HuH-7.5 (cell line): ENCODE data around the gene LIPC.

ENCODE experiments used
- DNase-seq: peaks from one replicate; pipeline ENCODE4 v3.0.0; 2011; ENCODE audit warnings: low spot score

The LIPC gene

DNA sequence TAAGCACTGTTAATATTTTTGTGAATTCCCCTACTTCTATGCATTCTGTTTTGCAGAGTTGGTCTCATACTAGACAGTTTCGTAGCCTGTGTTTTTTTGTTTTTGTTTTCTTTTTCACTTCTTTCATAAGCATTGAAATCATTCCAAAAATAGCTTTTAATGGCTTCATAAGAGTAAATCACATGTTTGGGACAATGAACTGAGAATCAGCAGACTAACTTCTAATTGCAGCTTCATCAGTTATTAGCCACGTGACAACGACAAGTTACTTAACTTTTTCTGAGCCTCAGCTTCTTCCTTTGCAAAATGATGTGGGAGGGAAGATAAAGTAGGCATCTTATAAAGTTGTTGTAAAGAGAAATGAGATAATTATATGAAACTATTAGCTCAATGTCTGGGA is 124.8 kb downstream of the LIPC start:
- no peak for DNase-seq

DNA sequence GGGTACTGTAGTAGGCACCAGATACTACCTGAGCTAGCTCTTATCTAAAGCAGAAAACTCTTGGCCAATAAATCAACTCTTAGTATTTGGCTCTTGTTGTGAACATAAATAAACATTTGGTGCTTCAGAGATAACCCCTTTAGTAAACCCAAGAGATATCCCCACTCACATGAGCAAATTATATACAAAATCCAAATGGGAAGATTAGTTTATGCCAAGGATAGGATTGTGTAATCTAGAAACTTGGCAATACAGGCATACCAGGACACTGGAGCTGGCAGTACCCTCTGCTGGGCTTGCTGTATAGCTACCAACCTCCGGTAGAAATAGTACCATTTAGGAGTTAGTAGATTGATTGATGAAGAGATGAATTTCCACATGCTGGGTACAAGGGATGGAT is 127.0 kb downstream of the LIPC start:
- DNase-seq, result no peak

DNA sequence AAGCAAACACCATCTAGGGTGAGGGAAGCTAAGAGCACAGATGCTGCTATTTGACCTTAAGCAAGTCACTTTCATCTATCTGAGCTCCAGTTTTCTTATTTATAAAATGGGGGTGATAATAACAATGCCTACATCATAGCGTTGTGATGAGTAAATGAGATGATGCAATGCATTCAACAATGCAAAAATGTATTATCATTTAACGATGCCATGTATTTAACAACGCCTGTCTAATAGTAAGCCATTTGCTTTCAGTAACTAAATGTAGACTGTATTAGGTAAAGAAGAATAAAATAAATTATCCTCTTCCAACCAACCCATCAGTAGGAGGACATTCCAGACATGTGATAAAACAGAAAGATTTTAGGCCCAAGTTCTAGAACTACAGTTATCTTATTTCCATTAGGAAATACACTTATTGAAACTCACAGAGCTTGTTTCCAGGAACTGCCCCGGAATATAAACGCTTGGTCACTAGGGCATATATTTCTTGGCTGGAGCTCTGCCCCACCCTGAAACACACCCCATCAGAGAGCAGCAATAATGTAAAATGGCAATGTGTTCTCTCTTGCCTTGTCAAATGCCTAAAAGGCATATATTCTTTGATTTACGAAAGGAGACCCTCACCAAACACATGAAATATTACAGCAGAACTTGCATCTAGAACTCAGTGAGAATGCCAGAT is 128.3 kb downstream of the LIPC start:
- DNase-seq, result no peak

DNA sequence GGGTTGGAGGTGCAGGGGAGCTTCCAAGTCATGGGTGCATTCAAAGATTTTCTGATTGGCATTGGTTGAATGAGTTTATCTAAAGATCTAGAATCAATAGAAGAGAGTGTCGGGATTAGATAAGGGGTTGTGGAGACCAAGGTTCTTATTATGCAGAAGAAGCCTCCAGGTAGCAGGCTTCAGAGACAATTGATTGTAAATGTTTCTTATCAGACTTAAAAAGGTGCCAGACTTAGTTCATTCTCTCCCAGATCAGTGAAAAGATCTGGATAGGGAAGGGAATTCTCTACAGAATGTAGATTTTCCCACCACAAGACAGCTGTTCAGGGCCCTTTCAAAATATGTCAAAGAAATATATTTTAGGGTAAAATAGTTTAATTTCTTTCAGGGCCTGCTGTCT is 129.5 kb downstream of the LIPC start:
- DNase-seq, result no peak

DNA sequence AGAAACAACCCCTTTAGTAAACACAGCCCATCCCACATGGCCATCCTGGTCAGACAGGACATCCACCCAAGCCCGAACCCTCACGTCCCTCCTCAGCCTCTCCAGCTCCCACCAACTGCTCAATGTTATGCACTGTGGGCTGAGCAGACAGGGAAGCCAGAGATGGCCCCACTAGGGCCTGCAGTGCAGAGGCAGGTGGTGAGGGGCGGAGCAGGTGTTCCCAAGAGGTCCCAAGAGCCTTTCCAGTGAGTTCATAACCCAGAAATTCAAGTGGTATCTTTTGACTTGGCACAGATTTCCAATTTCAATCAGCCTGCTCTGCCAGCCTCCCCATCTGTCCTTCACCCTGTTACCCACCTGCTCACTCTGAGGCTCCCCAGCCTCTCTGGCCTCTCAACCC is 130.3 kb downstream of the LIPC start:
- DNase-seq, result no peak

DNA sequence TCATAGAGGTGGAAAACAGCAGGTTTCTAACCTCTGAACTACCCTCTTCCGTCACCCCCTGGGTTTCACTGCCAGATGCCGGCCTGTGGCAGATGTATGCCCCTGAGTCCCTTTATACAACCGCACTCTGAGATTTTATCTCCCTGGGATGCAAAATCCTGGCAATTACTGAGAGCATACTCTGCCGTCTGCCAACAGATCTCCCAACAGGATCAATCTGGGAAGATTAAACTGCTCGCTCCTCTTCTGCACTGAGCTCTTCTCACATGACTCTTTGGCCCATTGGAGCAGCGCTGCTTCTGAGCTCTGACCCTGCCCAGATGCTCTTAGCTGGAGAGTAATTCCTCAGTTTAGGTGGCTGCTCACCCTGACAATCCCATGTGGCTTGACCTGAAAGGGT is 133.2 kb downstream of the LIPC start:
- DNase-seq, result no peak

DNA sequence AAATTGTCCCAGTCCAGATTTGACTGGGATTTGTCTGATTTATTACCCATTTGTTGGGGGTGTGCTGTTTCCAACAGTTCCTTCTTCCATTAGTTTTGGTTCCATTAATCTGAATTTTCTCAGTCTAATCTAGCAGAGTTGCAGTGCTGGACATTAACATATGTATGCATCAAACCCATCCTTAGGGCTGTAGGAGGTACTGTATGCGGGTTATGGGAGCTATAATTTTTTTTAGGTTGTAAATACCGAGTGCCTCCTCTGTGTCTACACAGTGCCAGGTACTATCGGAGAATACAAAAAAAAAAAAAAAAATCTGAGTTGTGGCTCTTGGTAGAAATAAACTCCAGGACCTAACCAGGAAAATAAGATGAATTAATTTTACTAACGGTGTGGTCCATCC is 133.8 kb downstream of the LIPC start:
- DNase-seq, result no peak

DNA sequence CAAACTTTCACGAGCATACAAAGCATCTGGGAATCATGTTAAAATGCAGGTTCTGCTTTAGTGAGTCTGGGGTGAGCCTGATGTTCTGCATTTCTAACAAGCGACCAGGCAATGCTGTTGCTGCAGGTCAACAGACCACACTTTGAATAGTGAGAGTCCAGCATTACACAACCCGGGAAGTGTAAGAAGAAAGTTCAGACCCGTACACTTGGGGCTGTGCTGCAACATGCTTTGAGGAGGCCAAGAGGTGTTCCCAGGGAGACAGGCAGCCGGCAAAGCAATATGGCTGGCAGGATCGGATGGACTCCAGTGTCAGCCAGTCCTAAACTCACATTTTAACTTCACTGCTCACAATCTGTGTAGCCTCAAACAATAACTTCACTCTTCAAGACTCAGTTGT is 134.2 kb downstream of the LIPC start:
- DNase-seq, result no peak

DNA sequence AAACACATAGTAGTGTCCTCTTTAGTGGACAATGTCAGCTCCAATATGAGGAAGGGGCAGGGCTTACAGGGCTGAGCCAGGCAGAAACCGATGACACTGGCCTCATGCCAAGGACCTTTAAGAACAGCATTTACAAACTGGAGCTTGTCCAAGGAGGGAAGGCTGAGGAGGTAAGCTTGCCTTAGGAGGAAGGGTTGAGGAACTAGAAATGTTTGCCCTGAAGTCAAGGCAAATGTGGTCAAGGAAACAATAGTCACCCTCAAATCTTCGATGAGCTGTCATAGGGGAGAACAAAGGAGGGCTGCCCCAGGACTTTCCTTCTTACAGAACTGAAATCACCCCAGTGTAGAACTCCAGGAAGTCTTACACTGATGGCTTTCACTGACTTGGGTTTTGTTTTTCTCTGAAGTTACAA is 136.4 kb downstream of the LIPC start:
- no peak for DNase-seq

DNA sequence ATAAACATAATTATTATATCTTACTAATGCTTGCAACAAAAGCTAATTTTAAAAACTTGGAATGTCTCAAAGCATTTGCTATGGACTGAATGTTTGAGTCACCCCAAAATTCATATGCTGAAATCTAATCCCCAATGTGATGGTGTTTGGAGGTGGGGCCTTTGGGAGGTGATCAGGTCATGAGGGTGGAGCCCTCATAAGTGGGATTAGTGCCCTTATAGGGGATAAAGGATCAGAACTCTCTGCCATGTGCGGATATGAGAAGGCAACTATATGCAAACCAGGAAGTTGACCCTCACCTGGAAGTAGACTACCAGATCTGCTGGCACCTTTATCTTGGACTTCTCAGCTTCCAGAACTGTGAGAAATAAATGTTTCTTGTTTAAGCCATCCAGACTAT is 137.7 kb downstream of the LIPC start:
- DNase-seq, result no peak

DNA sequence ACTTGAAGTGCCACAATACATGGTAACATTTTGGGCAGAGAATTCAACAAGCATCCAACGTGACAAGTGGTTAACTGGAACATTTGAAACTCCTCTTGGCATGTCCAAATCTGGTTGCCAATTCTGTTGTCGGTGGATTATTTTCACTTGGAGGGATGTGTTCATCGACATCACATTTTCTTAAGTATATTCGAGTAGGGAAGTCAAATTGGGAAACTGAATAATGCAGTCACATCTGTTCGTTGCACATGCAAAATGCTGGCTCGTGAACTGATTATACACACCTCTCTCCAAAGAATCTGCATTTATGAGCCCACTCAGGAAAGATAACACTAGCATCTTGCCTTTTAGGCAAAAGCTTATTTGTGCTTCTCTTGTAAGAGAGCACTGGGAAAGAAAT is 139.7 kb downstream of the LIPC start:
- no peak for DNase-seq

DNA sequence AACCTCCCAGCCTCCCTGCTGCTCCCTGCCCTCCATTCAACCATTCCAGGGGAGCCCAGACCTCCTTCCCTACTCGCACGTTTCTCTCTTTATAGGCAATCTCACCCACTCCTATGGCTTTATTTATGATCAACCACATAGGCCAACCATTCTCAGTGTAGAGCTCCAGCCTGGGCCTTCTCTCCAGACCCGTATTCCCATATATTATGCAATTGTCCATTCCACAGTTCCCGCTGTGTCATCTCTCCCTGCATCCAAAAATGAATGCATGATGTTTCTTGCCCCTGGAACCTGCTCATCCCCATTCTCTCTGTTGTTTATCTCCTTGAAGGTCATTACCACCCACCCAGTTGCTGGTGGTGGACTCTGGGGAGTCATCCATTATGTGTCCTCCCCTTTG is 140.7 kb downstream of the LIPC start:
- DNase-seq, result no peak

DNA sequence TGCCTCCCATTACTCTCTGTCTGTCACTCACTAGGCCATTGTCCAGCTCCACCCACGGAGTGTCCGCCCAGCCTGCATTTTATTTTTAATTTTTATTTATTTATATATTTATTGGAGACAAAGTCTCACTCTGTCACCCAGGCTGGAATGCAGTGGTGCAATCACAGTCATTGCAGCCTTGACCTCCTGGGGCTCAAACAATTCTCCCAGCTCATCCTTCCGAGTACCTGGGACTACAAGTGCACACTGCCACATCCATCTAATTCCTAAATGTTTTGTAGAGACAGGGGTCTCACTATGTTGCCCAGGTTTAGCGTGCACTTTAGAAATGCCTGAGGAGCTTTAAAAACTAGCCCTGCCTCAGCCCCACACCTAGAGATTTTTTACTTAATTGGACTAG is 141.5 kb downstream of the LIPC start:
- DNase-seq, result no peak

DNA sequence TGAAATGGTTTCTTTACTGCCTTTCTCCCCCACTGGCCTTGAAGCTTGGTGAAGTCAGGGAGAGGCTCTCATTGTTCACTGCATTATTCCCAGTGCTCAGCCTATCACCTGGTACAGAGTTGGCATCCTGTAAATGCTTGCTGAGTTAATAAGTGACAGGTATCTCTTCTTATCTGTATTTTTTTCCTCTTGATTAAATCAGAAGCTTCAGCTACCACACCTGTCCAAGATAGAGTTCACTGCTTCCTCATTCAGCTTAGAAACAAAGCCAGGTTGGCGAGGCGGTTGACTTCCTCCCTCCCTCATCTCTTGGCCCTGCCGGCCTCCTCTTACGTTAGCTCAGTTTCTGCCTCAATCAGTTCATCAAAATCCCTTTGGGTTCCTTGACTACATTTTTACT is 142.8 kb downstream of the LIPC start:
- no peak for DNase-seq

DNA sequence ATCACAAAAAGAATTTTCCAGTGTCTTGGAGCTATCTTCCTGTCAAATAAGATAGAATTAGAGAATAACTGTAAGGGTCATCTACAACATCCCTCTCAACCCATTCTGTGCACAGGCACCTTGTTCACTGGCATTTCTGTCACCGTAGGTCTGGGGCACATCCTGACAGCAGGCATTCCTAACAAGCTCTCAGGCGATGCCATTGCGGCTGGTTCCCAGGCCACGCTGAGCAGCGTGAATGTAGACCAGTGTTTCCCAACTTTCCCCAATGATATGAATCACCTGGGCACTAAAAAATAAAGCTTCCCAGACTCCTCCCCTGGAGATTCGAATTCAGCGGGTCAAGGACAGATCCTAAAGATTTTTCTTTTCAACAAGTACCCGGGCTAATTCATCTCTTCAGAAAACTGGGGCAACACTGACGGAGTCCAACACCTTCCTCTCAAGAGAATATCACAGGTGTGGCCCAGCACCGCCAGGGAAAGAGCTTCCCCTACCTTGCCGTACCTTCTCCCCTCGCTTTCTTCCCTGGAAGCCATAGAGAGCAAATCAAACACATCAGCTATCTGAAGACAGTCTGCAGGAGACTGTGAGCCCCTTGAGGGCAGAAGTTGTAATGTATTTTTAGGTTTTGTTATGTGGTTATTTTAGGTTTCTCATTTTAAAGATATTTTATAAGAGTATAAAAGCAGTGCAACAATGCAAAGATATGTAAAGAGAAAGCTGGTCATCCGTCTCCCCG is 143.4 kb downstream of the LIPC start:
- no peak for DNase-seq

DNA sequence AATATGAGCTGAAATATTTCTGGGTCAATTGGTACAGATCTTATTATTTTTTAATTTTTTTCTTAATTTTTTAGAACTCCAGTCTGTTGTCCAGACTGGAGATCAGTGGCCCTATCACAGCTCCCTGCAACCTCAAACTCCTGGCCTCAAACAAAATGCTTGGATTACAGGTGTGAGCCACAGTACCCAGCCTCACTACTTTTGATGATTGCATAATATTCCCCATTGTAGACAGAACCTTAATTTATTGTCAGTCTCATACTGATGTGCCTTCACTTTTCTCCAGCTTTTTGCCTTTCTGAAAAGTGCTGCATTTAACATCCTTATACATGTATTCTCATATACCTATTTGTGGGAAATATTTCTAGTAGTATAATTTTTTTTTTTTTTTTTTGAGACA is 144.9 kb downstream of the LIPC start:
- DNase-seq, result no peak

DNA sequence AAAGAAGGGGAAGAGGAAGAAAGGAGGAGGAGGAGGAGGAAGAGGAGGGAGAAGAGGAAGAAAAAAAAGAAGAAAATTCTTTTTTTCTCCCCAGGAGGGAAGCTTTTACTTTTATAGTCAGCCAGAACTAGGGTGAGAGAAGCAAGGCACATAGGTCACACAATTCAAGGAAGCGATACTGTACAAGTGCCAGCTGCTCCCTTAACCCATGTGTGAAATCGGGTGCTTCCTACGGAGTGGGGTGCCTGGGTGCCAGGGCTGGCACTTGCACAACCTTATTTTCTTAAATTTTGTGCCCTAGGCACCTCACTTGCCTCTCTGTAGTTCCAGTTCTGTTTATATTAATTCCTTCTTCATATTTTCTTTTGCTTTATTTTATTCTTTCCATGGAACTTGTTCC is 150.4 kb downstream of the LIPC start:
- no peak for DNase-seq

DNA sequence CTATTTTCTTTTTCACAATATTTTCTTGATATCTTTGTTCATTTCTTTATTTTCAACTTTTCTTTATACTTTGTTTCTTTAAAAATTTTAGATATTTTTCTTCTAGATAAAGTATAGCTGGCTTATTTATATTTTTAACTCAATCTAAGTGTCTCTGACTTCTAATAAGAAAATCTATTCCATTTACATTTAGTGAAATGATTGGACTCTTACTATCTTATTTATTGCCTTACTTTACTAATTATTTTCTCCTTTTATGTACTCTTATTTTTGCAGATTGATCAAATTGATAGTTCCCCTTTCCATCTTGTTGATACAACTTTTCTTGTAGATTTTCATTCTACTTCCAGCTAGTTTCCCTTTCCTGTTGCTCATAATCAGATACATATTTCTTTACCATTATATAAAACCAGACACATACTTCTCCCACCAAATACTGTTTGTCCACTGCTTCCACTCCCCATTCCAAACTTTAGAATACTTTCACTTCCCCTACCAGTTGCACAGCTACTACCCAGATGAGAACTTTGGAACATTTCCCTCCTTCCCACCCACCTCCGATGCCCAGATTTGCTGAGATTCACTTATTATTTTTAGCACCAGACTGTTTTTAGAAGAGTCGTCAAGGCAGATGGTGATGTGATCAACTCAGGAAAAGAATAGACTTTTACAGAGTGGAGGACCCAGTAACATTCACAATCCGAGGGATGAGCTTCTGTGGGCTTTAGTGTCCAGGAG is 151.5 kb downstream of the LIPC start:
- DNase-seq, result no peak

DNA sequence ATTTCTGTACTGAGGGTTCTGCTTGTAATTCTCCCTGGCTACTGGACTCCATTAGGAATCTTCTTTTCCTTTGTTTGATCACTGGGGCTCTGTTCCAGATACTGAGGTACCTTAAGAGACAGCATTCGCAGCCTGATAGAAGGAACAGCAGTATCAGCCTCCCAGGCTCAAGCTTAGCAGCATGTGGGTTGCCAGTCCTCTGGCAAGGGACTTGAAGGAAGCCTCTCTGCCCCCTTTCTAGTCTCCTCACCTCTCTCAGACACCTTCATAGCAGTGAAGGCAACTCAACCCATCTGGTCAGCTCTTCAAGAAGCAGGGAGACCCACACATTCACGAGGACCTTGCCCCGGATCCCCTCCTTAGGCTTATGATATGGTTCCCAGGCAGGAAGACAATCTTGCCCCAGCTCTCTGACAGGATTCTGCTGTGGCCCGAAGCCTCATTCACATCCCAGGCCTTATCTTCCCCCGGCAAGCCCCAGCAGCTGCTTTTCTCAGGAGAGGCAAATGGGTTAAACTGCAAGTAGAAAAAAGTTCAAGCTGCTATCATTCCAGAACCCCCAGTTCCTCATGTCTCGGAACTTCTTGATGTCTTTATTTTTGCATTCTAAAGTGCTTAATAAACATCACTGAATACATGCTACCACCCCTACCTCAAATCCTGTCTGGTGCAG is 153.1 kb downstream of the LIPC start:
- DNase-seq, result no peak

DNA sequence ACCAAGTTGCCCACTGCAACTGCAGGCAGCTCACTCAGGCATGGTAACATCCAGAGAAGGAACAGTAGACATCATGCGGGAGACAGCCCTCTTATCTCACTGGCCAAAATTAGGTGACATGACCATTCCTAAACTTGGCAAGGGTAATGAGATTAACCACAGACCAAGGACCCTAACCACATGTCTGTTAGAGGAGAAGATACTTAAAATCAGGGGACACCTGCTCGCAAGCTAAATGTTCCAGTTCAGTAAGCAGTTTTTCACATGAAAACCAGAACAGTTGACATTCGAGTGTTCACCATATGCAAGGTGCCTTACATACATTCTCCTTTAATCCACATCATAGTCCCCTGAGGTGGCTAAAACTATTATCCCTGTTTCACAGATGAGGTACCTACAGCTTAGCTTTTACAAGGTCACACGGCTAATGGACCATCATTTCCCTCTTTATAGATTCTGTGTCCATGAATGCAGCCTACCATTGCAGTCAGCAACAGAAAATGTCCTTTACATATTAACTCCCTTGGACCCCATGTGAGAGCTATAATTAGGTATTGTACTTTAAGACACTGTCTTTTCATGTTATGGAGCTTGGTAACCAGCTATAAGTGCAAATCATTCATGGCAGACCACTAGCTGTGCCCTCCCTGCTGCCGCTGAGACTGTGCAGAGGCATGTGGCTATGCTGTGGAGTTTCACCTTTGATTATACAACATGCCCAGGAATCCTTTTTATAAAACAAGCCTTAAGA is 154.1 kb downstream of the LIPC start:
- DNase-seq, result no peak

DNA sequence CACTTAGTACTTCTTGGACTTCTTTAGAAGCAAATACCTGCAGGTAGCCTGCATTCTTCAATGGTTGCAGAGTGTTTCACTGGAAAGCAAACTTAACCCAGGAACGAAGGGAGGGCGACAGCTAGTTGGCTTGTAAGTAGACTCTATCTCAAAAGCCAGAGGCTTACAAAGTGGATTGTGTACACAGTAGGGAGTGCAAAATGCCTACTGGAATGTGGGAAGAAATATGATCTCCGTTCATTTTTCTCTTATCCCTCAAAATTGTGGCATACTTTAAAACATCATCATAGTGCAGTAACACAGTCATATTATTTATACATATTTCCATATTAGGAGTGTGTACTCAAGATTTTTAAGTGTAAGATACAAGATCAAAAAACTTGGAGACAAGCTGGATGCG is 155.7 kb downstream of the LIPC start:
- DNase-seq, result no peak

DNA sequence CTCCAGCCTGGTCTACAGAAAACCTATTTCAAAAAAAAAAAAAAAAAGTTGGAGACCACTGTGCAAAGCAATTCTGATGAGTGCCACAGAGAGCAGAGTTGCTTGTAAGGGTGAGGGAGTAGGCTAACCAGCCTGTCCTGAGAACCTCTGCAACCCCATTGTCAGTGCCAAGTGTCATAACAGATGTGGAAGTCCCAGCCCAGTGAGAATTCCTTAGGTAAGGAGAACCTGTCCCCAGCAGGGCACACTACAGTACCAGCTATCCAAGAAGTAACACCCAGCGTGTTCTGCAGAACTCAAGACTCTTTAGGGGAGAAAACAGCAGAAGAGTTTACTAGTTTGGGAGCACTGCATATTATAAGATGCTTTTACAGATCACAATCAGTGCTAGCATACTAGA is 156.3 kb downstream of the LIPC start:
- no peak for DNase-seq
